ENCODE data around the gene ADI1.

ADI1 gene

GRCh38 chr2:3536682-3537632 lies 17.6 kb upstream of the ADI1 start:
- DNase-seq (ENCODE audit: insufficient read length, low spot score) (no peak), FAIRE-seq (no peak)
- no peak for TF ChIP-seq CTCF (IDR thresholded peaks at IDR 0.05; ENCODE audit: insufficient read depth, missing control alignments)

- FAIRE-seq (no peak), DNase-seq (ENCODE audit: insufficient read length, low spot score) (no peak)
- no peak for TF ChIP-seq CTCF (IDR thresholded peaks at IDR 0.05; ENCODE audit: insufficient read depth, missing control alignments)
Measured at GRCh38 chr2:3535794-3536681, 16.7 kb upstream of the ADI1 start.

- DNase-seq (ENCODE audit: insufficient read length, low spot score), result no peak
- TF ChIP-seq CTCF (IDR thresholded peaks at IDR 0.05; ENCODE audit: insufficient read depth, missing control alignments), result no peak
- no peak for FAIRE-seq
Measured at GRCh38 chr2:3535467-3535793, 16.1 kb upstream of the ADI1 start.

GRCh38 chr2:3534251-3534814 lies 15.0 kb upstream of the ADI1 start:
- no peak for DNase-seq (ENCODE audit: insufficient read length, low spot score)
- no peak for FAIRE-seq
- no peak for TF ChIP-seq CTCF (IDR thresholded peaks at IDR 0.05; ENCODE audit: insufficient read depth, missing control alignments)

- FAIRE-seq (no peak), DNase-seq (ENCODE audit: insufficient read length, low spot score) (no peak)
- TF ChIP-seq CTCF (IDR thresholded peaks at IDR 0.05; ENCODE audit: insufficient read depth, missing control alignments), result no peak
Measured at GRCh38 chr2:3533836-3534235, 14.5 kb upstream of the ADI1 start.

- FAIRE-seq (no peak), DNase-seq (ENCODE audit: insufficient read length, low spot score) (no peak)
- no peak for TF ChIP-seq CTCF (IDR thresholded peaks at IDR 0.05; ENCODE audit: insufficient read depth, missing control alignments)
Measured at GRCh38 chr2:3532941-3533340, 13.6 kb upstream of the ADI1 start.
